GM20431 (cell line): Measurements from ENCODE around the gene TSN.

ENCODE experiments used
- in situ Hi-C: fragments of 300-500 bp; cut with MseI, MboI; formaldehyde crosslinking; loops from one replicate; pipeline ENCODE4 v1.15.0; 2020; ENCODE audit warnings: low sequenced_read_pairs; ENCODE audit not compliant: unreplicated experiment

TSN gene

DNA sequence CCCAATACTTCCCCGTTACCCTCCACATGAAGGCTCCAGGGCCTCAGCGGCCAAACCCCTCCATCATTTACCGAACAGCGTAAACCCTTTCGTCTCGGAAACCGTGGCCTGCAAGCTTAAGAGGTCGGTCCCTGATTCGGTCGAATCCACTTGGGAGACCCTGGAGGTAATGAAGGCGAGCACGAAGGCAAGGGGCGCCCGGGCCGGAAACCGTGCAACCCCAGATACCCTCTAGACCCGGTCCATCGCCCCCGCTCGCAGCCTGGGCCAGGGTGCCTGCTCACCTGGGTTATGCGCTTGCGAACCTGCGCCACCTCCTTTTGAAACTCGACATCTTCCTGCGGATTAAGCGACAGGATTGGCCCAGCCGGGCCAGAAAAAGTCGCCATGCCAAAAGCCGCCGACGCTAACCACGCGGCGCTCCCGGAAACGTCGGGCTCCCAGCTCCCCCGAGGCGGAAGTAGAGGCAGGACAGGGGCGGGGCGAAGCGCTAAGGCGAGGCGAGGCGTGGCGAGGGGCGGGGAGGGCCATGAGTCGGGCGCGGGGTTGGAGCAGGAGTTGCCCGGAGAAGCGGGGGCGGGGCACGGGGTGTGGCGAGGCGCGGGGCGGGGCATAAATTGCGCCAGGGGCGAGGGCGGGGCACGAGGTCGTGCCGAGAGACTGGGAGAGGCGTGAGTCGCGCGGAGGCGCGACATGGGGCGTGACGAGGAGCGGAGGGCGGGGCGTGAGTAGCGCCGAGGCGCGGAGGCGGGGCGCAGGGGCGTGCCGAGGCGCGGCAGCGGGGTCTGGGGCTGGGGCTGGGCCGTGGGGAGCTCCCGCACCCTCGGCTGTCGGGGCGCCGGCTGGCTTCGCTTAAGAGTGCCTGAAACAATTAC lies 18.8 kb upstream of the TSN start, which contains the start of gene NIFK:
NIFK (minus strand) TSS at position 414 of the 875 bp plus-strand sequence; CDS start at position 389, 25 bp downstream.
- in situ Hi-C loops = no loop called here

DNA sequence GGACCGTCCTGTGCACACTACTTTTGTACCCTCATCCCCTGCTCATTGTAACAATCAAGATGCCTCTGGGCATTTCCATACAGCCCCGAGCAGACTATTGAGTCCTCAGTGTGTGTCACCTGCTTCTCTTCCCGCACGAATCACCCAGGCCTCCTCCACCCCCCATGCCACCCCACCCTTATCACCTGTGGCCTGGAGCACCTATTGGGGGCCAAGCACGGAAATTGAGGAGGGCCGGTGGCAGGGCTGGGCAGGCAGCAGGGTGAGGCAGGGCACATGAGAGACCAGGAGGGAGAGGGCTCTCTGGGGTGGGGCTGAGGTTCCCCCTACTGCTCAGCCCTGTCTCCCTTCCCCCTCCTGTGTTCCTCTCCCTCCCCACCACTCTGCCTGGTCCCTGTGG lies 14.5 kb upstream of the TSN start:
- in situ Hi-C loops = no loop called here

DNA sequence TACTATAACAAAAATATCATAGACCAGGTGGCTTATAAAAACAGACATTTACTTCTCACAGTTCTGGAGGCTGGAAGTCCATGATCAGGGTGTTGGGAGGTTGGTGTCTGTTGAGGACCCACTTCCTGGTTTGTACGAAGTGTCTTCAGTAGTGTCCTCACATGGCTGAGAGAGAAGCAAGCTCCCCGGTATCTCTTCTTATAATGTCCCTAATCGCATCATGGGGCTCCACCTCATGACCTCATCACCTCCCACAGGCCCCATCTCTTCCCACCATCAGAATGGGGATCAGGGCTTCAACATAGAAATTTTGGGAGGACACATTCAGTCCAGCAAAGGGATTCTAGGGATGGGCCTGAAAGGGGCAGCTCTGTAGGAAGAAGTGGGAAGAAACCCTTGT lies 14.0 kb upstream of the TSN start:
- in situ Hi-C loops = no loop called here

DNA sequence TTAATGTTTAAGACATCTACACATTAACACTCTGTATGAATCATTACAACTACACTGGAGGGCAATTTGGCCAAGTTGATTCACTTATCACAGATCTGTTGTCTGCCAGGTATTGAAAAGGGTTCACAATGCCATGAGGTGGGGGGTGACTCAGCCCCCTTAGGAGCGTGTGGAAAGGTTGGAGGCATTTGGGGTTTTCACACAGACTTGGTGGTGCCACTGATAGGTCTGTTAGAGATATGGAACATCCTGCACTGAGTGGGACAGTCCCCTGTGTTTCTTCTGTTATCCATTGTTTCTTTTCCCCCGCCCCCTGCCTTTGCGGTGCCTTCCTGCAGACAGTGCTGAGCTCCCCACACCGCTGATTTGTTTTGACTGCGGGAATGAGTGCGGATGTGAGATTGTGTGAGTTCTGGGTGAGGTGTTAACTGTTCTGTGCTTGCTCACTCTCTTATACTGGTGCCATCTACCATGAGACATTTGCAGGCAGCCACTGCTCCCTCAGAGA lies 9.3 kb upstream of the TSN start:
- in situ Hi-C loops = no loop called here

DNA sequence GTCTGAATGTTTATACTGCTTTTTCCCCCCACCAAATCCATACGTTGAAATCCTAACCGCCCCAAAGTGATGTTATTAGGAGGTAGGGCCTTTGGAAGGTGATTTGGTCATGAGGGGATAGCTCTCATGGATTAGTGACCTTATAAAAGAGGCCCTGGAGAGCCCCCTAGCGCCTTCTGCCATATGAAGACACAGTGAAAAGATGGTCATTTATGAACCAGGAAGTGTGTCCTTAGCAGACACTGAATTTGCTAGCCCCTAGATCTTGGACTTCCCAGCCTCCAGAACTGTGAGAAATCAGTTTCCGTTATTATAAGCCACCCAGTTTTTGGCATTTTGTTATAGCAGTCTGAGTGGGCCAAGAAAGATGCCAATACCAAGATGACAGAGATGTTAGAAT lies 7.2 kb upstream of the TSN start:
- in situ Hi-C loops = no loop called here

DNA sequence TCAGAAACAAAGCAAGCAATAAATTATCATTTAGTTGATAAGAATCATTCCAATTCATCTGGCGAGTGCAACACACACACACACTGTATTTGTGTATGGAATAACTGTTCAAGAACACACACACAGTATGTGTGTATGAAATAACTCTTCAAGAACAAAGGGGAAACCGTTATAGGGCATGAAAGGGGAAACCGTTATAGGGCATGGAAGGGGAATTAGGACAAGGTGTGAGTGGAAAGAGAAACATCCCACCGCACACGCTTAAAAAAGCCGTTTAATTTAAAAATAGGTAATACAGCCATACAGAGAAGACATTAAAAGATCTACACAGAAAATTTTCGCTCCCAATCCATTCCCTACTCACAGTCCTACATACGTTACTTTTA lies 607 bp upstream of the TSN start:
- in situ Hi-C loops = no loop called here

DNA sequence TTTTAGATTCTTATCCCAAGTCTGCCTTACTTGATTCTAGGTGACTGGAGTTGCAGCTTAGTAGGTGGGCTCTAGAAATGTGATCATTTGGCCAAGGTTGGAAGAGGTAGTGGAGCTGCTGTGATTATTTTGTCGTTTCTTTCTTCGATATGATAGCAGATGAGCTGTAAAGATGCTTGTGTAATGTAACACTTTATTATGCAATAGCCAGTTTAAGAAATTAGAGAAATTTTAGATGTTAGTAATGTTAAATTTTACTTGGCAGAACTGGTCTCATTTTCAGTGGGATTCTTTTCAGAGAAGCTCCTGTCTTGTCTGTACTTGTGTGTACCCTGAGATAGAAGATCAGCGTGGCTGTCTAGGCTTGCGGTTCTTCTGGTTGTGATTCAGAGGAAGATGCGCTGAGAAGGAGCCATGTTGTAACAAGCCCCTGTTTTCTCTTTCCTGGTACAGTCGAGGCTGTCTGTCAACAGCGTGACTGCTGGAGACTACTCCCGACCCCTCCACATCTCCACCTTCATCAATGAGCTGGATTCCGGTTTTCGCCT lies 9.3 kb downstream of the TSN start:
- in situ Hi-C loops = no loop called here

DNA sequence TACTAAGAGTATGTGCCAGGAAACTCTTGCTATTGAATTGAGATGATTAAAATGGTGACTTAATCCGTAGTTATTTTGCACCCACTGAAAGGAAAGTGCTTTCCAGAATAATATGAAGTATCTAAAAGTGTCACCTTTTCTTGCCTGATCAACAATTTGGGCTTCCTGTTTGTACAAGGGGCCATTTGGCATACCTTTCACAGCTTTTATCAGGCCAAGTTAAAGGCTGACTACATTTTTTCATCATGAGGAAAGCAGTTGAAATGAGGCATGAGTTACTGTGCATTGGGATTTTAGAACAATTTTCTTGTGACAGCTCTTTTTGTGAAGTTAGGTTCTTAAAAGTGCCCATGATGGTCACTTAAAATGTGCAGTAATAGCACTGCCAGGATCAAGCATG lies 11.2 kb downstream of the TSN start:
- in situ Hi-C loops = no loop called here

DNA sequence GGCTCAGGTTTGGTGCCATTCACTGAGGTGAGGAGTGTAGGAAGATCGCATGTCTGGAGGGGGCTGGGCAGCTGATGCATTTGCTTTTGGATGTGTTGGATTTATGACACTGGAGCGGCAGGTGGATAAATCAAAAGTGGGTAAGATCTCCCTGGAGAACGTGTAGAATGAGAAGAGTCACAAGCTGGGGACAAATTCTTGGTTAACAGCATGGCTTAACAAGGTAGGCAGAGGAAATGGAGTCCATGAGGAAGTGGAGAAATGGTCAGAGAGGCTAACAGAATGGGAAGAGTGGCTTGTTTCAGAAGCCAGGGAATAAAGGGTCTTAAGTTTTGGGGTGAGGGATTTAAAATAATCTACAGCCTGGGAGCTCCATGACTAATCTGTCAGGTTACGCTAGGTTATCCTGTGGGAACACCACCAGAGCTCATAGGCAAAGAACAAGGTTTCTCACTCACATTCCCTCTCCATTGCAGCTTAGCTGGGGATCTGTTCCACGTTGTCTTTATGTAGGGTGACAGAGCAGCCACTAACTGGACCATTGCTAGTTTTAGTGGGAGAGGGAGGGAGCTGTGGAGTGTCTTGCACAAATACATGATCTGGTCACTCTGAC lies 12.8 kb downstream of the TSN start:
- in situ Hi-C loops = no loop called here

DNA sequence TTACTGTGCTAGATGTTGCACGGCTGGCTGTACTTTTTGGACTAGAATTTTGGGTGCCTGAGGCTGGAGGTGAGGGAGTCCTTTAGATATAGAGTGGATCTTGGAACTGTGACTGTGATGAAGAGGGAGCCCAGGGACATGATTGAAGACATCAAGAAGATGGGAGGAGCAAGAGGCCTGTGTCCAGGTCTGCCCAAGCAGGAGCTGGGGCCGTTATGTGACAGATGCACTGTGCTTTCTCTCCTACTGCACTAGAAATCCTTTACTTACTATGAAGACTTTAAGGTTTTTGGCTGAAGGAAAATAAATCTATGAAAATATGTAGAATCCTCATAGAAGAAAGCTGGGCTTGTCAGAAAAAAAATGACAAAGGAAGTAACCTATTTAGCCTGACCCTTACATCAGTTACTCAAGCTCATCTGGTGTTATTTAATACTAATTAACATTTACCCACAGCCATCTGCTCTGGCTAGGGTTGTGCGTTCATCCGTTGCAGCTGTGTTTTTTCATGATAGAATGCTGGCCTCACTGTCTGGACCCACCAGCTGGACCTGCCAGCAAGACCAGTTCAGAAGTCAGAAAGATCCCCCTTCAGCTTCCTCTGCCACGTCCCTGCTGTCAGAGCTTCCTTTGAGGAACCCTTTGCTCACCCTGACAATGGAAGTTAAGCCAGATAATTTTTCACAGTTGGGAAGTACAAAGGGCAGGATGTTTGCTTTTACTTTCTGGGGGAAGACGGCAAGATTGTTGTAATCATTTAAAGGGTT lies 16.7 kb downstream of the TSN start:
- in situ Hi-C loops = no loop called here

DNA sequence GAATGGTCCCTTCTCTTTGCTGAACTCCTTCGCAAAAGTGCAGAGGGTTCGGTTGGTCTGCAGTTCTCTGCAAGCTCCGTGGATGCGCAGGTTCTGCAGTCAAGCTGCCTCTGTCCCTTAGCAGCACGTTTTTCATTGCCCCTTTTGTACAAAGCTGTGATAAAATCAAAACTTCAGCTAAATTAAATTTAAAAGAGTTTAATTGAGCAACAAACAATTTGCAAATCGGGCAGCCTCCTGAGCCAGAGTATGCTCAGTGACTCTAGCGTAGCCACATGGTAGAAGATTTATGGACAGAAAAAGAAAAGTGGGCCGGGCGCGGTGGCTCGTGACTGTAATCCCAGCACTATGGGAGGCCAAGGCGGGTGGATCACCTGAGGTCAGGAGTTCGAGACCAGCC lies 18.8 kb downstream of the TSN start:
- in situ Hi-C loops = no loop called here

DNA sequence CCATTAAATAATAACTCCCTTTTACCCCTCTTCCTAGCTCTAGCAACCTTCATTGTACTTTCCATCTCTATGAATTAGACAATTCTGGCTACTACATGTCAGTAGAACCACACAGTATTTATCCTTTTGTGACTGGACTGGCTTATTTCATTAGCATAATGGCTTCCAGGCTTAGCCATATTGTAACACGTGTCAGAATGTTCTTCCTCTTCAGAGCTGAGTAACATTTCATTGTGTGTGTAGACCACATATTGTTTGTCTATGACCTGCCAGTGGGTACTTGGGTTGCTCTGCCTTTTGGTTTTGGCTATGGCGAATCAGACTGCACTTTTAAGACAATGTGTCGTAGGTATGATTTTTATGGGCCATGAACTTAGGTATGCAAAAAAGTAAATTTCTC lies 20.9 kb downstream of the TSN start:
- in situ Hi-C loops = no loop called here

DNA sequence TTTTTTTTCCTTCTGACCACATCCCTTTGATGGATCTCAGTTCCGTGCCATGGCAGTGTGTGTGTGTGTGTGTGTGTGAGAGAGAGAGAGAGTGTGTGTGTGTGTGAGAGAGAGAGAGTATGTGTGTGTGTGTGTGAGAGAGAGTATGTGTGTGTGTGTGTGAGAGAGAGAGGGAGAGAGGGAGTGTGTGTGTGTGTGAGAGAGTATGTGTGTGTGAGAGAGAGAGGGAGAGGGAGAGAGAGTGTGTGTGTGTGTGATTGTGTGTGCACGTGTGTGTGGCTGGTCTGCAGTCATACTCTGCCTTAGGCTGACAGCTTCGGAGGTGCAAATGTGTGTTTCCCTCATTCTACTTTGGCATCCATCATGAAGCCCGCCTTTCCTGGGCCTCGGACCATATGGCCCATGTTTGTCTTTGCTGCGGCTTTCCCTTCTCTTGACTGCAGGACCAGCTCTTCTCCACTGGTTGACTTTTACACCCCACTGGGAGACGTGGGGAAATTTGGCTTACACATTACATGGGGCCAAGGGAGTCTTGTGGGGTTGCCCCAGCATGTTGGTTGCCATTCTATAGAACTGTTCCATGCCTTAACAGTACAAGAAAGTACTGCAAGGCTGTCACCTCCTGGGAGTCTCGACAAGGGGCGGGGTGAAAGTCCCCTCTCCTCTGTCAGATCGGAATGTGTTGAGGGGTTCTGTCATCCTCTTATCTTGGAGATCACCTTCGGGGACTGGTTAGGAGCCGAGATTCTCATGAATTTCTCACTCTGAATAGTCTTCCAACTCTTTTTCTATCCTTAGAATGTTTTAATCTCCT lies 21.6 kb downstream of the TSN start:
- in situ Hi-C loops = no loop called here

DNA sequence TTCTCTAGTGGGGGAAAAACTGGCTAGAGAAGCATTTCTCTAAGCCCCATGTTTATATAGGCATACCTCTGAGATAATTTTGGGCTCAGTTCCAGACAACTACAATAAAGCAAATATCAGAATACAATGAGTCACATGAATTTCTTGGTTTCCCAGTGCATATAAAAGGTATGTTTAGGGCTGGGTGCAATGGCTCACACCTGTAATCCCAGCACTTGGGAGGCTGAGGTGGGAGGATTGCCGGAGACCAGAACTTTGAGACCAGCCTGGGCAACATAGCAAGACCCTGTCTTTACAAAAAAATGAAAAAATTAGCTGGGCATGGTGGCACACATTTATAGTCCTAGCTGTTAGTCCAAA lies 22.2 kb downstream of the TSN start:
- in situ Hi-C loops = no loop called here

DNA sequence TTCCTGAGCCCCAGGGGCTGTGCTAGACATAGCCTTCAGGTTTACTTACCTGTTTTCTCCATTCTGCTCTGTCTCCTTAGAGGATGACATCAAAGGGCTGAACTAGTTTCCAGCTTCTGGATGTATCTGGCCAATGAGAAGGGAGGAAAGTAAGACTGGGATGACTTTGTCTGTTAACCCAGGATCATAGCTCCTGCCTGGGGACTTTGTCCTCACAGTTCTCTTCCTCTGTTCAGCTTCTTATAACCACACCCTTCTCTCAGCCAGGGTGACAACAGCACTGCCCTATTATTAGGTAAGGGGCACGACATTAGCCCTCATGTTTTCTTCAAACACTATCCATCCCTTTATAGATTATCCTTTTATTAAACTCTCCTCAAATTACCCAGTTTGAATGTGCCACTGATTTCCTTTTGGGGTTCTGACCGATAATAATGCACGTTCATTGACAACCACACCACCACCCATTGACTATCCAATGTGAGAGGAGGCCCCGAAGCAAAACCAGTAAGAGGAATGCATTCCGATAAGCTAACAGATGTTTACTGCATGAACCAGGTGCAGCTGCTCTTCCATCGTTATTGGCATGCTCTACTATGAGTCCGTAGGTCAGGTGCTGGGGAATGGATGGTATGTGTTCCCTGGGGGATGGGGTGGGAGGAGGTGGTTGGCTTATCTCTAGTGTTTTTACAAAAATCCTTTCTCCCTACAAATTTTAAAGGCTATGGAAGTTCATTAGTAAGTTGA lies 23.5 kb downstream of the TSN start:
- in situ Hi-C loops = no loop called here

DNA sequence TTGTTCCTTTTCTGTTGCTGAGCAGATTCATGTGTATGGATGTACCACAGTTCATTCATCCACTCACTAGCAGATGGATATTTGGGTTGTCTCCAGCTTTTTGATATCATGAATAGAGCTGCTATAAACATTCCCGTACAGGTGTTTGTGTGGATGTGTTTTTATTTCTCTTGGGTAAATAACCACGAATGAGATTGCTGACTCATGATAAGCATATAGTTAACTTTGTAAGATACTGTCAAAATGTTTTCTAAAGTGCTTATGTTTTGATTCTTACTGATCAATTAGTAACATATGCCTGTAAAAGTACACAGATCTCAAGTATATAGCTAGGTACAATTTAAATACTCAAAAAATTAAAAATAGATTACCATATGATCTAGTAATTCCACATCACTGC lies 27.7 kb downstream of the TSN start:
- in situ Hi-C loops = no loop called here

DNA sequence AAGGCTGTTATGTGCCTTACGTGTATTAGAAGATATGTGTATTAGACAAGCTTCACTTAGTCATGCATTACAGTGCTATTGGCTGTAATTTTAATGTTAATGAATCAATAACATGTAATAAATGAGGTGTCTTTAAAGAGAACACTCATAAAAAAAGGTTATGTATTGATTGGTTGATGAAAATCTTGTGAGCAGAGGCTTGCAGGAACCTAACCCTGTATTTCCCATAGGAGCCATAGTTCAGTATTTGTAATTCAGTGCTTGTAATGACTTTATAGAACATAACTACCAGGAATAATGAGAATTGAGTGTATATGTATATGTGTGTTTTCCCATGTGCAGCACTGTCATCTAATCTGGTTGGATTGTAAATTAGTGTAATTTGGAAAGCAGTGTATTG lies 33.2 kb downstream of the TSN start:
- in situ Hi-C loops = no loop called here

DNA sequence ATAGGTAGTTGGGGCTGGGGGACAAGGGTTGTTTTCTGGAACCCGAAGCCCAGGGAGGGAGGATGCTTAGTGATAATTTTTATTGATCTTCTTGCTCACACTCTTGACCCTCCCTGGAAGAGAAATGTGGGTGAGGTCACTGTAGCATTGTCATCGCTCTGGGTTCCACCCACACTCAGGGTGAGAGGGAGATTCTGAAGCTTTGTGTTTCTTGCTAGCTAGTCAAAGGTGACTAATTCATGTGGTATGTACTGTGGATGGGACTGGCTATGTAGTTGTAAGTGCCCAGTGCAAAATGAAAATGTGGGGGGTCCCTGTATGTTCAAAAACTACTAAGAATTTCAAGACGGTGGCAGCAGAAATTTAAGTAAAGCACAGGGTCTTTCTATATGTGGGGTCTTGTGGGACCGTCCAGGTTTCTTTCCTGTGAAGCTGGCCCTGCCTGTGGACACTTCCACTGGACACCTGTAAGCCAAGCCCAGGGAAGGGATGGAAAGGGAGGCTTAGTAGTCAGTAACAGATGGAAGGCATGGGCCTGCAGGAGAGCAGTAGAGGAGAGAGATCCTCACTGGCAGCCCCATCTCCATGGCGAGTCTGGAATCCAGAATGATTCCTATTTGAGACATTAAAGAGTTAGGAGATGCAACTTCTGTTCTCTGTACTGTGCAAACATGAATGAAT lies 35.0 kb downstream of the TSN start:
- in situ Hi-C loops = no loop called here

DNA sequence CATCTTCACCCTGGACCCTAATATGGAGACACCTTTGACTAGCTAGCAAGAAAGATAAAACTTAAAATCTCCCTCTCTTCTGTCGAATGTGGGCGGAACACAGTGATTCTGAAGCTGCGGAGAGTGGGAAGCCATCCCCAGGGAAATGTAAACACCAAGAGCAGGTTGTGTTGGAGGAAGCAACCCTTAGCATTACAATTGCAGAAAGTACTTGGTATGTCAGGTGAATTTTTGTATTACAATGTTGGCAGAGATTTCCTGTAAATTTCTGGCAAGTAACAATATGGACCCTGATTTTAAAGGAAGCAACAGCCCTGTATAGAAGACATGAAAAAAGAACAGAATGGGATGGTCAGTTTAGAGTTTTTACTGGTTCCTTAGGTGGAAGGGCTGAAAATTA lies 35.8 kb downstream of the TSN start:
- in situ Hi-C loops = no loop called here
